ENCODE results near the gene SNRK. TPM values are rescaled to one million over a fixed set of nuclear protein-coding genes. Genes with fewer than 3 reads are reported as not detected.

The SNRK gene
- total and polyA plus RNA-seq, 2 experiments from 2014 or later: 5.5 to 18.8 TPM

- no peak for TF ChIP-seq ZNF462 (CRISPR knock-in tag; IDR thresholded peaks at IDR 0.05)
- TF ChIP-seq, protein P1, sequence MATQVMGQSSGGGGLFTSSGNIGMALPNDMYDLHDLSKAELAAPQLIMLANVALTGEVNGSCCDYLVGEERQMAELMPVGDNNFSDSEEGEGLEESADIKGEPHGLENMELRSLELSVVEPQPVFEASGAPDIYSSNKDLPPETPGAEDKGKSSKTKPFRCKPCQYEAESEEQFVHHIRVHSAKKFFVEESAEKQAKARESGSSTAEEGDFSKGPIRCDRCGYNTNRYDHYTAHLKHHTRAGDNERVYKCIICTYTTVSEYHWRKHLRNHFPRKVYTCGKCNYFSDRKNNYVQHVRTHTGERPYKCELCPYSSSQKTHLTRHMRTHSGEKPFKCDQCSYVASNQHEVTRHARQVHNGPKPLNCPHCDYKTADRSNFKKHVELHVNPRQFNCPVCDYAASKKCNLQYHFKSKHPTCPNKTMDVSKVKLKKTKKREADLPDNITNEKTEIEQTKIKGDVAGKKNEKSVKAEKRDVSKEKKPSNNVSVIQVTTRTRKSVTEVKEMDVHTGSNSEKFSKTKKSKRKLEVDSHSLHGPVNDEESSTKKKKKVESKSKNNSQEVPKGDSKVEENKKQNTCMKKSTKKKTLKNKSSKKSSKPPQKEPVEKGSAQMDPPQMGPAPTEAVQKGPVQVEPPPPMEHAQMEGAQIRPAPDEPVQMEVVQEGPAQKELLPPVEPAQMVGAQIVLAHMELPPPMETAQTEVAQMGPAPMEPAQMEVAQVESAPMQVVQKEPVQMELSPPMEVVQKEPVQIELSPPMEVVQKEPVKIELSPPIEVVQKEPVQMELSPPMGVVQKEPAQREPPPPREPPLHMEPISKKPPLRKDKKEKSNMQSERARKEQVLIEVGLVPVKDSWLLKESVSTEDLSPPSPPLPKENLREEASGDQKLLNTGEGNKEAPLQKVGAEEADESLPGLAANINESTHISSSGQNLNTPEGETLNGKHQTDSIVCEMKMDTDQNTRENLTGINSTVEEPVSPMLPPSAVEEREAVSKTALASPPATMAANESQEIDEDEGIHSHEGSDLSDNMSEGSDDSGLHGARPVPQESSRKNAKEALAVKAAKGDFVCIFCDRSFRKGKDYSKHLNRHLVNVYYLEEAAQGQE (IDR thresholded peaks at IDR 0.05; ENCODE audit: unreplicated experiment): no peak
Measured at GRCh38 chr3:43279532-43279931, 6.8 kb upstream of the SNRK start (continued).

DNA sequence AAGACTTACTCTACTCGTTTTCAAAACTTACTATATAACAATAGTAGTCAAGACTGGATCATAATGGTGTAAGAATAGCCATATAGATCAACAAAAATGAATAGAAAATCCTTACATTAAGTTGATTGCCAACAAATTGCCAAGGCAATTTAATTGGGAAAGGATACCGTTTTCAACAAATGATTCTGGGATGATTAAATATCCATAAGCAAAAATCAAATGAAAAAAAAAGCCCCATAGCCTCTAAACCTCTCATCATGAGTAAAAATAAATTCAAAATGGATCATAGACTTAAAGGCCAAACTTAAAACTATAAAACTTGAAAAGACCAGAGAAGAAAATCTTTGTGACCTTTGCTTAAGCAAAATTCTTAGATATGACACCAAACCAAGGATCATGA lies 5.3 kb upstream of the SNRK start:
- DNase-seq (ENCODE audit: low spot score) (no peak), ATAC-seq (no peak)
- H3K9me2 ChIP-seq (ENCODE audit: insufficient read depth): 0 out of 2 replicates have a peak, but pooled peaks cover 4% of the 10 kb centered on the region
- no peaks in the 10 kb centered on the region for H3K27me3 ChIP-seq (ENCODE audit: insufficient read depth)
- Mint-ChIP-seq H3K4me3 (no peak overlapping the region), H3K36me3 (ENCODE audit: low read depth) (no peaks in the 10 kb centered on the region), H3K27ac (no peak overlapping the region), H3K4me1 (peaks cover 13% of the 10 kb centered on the region), H3K27me3 (ENCODE audit: insufficient read depth, low read depth, poor library complexity) (peaks cover 6% of the 10 kb centered on the region), H3K9me3 (no peaks in the 10 kb centered on the region)
- H3K4me1 ChIP-seq (ENCODE audit: insufficient read depth): peaks cover 6% of the 10 kb centered on the region; the same call in 1 of the 2 replicates
- H4K20me1 ChIP-seq (replicated peaks; ENCODE audit: insufficient read depth): no peaks in the 10 kb centered on the region
- H2AFZ ChIP-seq: no peak overlapping the region
- no peaks in the 10 kb centered on the region for H3K79me2 ChIP-seq (replicated peaks; ENCODE audit: insufficient read depth)
- no peak overlapping the region for H3K27ac ChIP-seq (ENCODE audit: low read depth)
- no peak overlapping the region for H3K4me3 ChIP-seq
- peaks cover 5% of the 10 kb centered on the region; the same call in 1 of the 2 replicates for H3F3A ChIP-seq (replicated peaks; ENCODE audit: low read depth)
- no peaks in the 10 kb centered on the region for H3K36me3 ChIP-seq (ENCODE audit: insufficient read depth)
- H3K4me2 ChIP-seq: no peak overlapping the region
- TF ChIP-seq CTCF (conservative IDR thresholded peaks at IDR 0.05; ENCODE audit: low read depth in 2 of 2): no peak
- TF ChIP-seq STAT1 (IDR thresholded peaks at IDR 0.05; ENCODE audit: unreplicated experiment): no peak
- no peak for TF ChIP-seq NANOG (IDR thresholded peaks at IDR 0.05; ENCODE audit: borderline replicate concordance)
- TF ChIP-seq ZNF331 (CRISPR knock-in tag; IDR thresholded peaks at IDR 0.05; ENCODE audit: low read depth): no peak

All from GM23338 (cell line).